ENCODE measurements around the gene DISC1. TPM values are rescaled to one million over a fixed set of nuclear protein-coding genes. Genes with fewer than 3 reads are reported as not detected.
A peak's percentile ranks its signal among the peaks of the same experiment; 100 is the strongest.

Gene DISC1
- total RNA-seq, 1 experiment from 2014 or later: 2.1 TPM

DNA sequence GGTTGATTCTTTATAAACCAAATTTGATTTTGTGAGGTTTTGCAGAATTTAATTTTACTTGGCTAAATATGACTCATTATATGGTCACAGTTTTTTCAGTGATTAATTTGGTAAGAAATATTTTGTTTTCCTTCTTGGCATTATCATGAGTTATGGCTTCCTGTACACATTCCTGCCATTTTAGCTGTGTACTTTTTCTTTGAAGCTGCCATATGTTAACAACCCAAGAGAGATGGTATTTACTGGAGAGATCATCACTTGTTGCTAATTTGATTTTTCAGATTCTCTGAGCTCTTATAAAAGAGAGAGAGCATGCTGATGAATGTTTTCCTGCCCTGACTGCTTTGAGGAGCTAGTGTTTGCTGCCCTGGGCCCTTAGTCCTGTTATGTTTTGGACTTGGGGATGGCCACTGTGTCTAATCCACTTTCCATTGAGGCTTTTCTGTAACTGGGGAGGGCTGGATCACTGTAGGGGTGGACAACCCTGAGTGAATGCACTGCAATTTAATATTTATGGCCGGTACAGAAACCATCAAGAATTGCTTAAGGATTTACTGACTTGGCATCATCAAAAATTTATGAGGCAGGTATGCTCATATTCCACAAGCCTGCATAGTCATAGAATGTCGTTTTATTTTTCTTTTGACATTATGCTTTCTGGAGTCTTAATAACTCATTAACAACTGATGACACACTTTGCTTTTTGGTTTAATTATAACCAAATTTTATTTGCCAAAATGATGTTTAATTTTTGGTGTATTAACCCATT lies 200.9 kb downstream of the DISC1 start:
- CTCF ChIA-PET: interaction anchor here (0.6 to 1.0 kb wide), 5 partner anchors 21 to 800 kb away, joined by 3 to 4 read pairs (median 3); no protein-coding TSS in a partner anchor
- TSS peak; percentile 83 for BruUV-seq (replicated peaks)

GRCh38 chr1:231828182-231828920 lies 201.8 kb downstream of the DISC1 start:
- Mint-ChIP-seq H3K27me3 (ENCODE audit: insufficient read depth, unreplicated experiment) (no peaks in the 10 kb centered on the region), H3K4me1 (ENCODE audit: insufficient read depth, unreplicated experiment) (peaks cover 58% of the 10 kb centered on the region), H3K4me3 (ENCODE audit: unreplicated experiment) (peak overlapping the region; percentile 12), H3K9me3 (ENCODE audit: unreplicated experiment) (no peaks in the 10 kb centered on the region), H3K27ac (ENCODE audit: low read depth, unreplicated experiment) (peak overlapping the region; percentile 97), H3K36me3 (ENCODE audit: insufficient read depth, unreplicated experiment) (no peaks in the 10 kb centered on the region)
- no peak for TF ChIP-seq CTCF (IDR thresholded peaks at IDR 0.05; ENCODE audit: unreplicated experiment)
- POLR2A ChIA-PET: interaction anchor here (0.7 to 1.5 kb wide), 3 partner anchors 9 to 710 kb away, joined by 3 to 5 read pairs (median 4); no protein-coding TSS in a partner anchor
- intact Hi-C loops (cut with micrococcal nuclease): loop anchor here (1.0 to 2.0 kb wide), 2 partner anchors 19 to 28 kb away; no protein-coding TSS in a partner anchor
- BruUV-seq (replicated peaks): no TSS peak
- peak; percentile 100 for DNase-seq (ENCODE audit: unreplicated experiment)
- CTCF ChIA-PET: no interaction called here

More for the DNA sequence above, 200.9 kb downstream of the DISC1 start:
- no peaks in the 10 kb centered on the region for H3K27me3 Mint-ChIP-seq (ENCODE audit: insufficient read depth, unreplicated experiment)
- H3K36me3 Mint-ChIP-seq (ENCODE audit: insufficient read depth, unreplicated experiment): no peaks in the 10 kb centered on the region
- peak; percentile 86 for DNase-seq (ENCODE audit: unreplicated experiment)
- peak overlapping the region; percentile 97 for H3K27ac Mint-ChIP-seq (ENCODE audit: low read depth, unreplicated experiment)
- POLR2A ChIA-PET: interaction anchor here (0.8 to 1.5 kb wide), 5 partner anchors 8 to 803 kb away, joined by 4 to 6 read pairs (median 4); partner anchors contain the start of gene SIPA1L2
- no peaks in the 10 kb centered on the region for H3K9me3 Mint-ChIP-seq (ENCODE audit: unreplicated experiment)
- intact Hi-C loops (cut with micrococcal nuclease): loop anchor here (1.0 to 2.0 kb wide), 2 partner anchors 18 to 27 kb away; no protein-coding TSS in a partner anchor
- TF ChIP-seq CTCF (IDR thresholded peaks at IDR 0.05; ENCODE audit: unreplicated experiment): no peak
- peaks cover 50% of the 10 kb centered on the region for H3K4me1 Mint-ChIP-seq (ENCODE audit: insufficient read depth, unreplicated experiment)
- peak overlapping the region; percentile 16 for H3K4me3 Mint-ChIP-seq (ENCODE audit: unreplicated experiment)

DNA sequence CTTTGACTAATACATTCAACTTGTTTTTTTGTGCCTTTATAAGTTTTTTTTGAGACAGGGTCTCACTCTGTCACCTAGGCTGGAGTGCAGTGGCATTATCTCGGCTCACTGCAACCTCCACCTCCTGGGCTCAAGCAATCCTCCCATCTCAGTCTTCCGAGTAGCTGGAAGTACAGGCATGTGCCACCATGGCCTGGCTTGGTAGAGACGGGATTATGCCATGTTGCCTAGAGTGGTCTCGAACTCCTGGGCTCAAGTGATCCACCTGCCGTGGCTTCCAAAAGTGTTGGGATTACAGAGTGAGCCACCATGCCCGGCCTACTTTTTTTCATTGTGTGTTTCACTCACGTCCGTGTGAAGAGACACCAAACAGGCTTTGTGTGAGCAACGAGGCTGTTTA lies 202.7 kb downstream of the DISC1 start:
- no peak for DNase-seq (ENCODE audit: unreplicated experiment)
- Mint-ChIP-seq H3K4me3 (ENCODE audit: unreplicated experiment) (no peak overlapping the region), H3K36me3 (ENCODE audit: insufficient read depth, unreplicated experiment) (no peaks in the 10 kb centered on the region), H3K9me3 (ENCODE audit: unreplicated experiment) (no peaks in the 10 kb centered on the region), H3K4me1 (ENCODE audit: insufficient read depth, unreplicated experiment) (peaks cover 68% of the 10 kb centered on the region), H3K27me3 (ENCODE audit: insufficient read depth, unreplicated experiment) (no peaks in the 10 kb centered on the region), H3K27ac (ENCODE audit: low read depth, unreplicated experiment) (peak overlapping the region; percentile 97)
- BruUV-seq (replicated peaks): no TSS peak
- ChIA-PET CTCF (no interaction called here), POLR2A (interaction anchor here (0.6 to 1.5 kb wide), 2 partner anchors 10 to 373 kb away, joined by 3 to 5 read pairs; no protein-coding TSS in a partner anchor)
- no peak for TF ChIP-seq CTCF (IDR thresholded peaks at IDR 0.05; ENCODE audit: unreplicated experiment)
- intact Hi-C loops (cut with micrococcal nuclease): loop anchor here (2.0 kb wide), 1 partner anchor 29 kb away; no protein-coding TSS in a partner anchor

Measured in MCF 10A (cell line).